NCI-H1105 (cell line): ENCODE results near the gene SPTB.

Experiments
- DNase-seq: peaks from one replicate; lab custom pipeline; 2025; lab: John Stamatoyannopoulos, UW

SPTB gene

DNA sequence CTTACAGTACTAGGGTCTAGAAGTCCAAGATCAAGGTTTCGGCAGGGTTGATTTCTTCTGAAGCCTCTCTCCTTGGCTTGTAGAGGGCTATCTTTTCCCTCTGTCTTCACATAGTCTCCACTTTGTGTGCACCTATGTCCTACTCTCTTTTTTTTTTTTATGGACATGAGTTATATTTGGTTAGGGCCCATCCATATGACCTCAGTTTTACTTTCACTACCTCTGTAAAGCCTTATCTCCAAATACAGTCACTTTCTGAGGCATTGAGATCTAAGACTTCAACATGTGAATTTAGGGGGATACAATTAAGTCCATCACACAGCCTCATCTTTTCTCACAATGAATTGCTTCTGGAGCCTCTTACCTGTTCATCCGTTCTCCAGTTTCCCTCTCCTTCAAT lies 5.9 kb upstream of the SPTB start:
- DNase-seq, result no peak

GRCh38 chr14:64880221-64881121 lies 764 bp upstream of the SPTB start:
- peak; percentile 71 for DNase-seq

- DNase-seq, result peak; percentile 70
Observed at GRCh38 chr14:64878837-64879634, 671 bp downstream of the SPTB start.

- no peak for DNase-seq
Observed at GRCh38 chr14:64877846-64878245, 1.9 kb downstream of the SPTB start.

- DNase-seq, result no peak
Observed at GRCh38 chr14:64875350-64875749, 4.4 kb downstream of the SPTB start.

DNA sequence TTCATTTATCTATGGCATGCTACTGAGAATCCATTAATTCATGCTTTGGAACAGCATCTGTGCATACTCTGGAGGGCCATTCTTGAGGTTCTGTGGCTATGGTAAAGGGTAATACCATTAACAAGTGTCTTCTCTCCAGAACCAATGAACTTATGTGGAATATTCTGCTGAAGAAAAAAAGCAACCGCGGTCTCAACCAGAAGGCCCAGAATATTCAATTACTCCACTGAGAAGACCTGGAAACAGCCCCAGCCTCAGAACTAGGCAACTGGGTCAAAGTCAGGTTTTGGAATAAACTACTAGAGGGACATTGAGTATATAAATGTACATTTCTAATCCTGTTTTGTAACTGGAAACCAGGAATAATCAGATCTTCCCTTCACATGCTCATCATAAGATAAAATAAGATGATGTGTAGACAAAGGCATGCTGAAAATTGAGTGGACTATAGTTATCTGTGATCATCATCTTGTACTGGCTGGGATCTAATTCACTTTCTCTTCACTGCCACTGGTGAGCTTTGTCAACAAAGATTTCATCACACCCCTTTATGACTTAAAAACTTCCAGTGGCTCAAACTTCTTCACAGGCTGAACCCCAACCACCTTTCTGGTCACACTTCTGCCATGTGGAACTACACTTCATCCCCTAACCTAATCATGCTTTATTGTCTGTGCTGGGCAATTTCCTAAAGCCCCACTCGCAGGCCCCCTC lies 6.0 kb downstream of the SPTB start:
- DNase-seq, result no peak

GRCh38 chr14:64871344-64871743 lies 8.4 kb downstream of the SPTB start:
- DNase-seq, result no peak

GRCh38 chr14:64870160-64870559 lies 9.5 kb downstream of the SPTB start:
- no peak for DNase-seq

DNA sequence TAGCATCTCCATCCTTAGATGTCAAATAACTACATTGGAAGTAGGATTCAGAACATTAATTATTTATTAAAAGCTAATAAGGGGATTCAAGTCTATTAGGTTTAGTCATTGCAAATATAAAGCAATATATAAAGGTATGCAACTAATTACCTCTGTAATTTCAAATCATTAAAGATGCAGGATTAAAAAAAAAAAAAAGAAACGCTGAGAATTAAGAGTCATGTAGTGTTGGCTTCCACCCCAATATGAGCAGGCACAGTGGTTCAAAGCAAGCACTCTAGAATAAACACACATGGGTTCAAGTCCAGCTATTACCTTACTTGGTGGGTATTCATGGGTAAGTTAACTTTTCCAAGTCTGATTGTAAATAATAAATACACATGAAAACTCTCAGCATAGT lies 10.9 kb downstream of the SPTB start:
- no peak for DNase-seq

DNA sequence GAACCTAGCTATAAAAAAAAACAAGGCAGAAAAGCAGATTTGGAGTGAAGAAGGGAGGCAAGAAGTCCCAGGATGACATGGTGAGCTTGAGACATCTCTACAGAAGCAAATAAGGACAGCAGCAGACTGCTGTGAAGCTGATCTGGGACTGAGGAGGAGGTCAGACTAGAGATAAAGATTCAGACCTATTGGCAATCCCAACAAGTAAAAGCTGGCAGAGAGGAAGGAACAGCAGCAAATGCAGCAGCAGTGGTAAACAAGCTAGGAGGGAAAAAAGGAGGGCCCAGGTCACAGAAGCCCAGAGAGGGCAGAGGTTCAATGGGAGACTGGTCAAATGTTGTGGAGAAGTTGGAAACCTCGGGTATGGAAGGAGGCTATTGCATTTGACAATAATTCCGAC lies 11.3 kb downstream of the SPTB start:
- no peak for DNase-seq

GRCh38 chr14:64867182-64867581 lies 12.5 kb downstream of the SPTB start:
- no peak for DNase-seq

GRCh38 chr14:64865992-64866391 lies 13.7 kb downstream of the SPTB start:
- DNase-seq, result no peak

- no peak for DNase-seq
Observed at GRCh38 chr14:64865109-64865508, 14.6 kb downstream of the SPTB start.

DNA sequence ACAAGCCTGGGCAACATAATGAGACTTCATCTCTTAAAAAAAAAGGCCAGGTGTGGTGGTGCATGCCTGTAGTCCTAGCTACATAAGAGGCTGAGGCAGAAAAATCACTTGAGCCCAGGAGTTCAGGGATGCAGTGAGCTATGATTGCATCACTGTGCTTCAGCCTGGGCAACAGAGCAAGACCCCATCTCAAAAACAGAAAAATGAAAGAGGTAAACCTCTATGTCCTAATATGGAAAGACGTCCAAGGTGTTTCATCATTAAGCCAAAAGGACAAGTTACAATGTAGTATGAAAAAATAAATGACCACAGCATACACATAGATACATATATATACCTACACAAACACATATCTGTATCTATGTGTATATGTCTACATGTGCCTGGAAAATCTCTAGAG lies 15.4 kb downstream of the SPTB start:
- no peak for DNase-seq

DNA sequence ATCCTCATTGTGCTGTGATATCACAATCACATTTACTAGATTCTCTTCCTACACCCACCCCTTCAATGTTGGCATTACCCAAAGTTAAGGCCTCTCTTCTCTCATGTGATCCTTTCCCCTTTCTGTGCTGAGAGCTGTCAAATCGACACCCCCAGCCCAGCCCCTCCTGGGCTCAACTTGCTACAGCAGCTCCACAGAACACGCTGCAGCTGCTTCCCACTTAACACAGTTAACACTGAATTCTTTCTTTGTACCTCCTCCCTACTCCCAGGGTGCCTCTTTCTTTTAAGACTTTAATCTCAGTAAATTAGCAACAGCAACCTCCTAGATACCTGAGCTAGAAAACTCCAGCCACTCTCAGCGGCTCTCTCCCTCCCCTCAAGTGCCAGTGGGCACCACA lies 17.8 kb downstream of the SPTB start:
- DNase-seq, result no peak

DNA sequence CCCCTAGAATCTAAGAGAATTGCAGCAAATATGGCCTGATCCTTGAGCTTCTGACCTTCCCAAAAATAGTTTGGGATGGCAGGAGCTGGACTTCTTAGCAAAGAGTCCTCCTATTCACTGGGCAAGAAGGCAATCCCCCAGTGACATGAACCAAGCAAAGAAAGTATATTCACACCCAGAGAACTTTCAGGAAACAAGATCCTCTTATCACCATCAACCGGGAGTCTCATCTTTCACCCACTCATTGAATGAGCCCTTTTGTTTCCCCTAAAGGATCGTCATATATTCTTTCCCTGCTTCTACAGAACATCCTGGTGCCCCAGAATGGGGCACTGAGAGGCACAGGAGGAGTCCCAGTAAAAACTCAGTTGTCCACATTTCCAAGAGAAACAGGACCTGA lies 19.7 kb downstream of the SPTB start:
- no peak for DNase-seq

DNA sequence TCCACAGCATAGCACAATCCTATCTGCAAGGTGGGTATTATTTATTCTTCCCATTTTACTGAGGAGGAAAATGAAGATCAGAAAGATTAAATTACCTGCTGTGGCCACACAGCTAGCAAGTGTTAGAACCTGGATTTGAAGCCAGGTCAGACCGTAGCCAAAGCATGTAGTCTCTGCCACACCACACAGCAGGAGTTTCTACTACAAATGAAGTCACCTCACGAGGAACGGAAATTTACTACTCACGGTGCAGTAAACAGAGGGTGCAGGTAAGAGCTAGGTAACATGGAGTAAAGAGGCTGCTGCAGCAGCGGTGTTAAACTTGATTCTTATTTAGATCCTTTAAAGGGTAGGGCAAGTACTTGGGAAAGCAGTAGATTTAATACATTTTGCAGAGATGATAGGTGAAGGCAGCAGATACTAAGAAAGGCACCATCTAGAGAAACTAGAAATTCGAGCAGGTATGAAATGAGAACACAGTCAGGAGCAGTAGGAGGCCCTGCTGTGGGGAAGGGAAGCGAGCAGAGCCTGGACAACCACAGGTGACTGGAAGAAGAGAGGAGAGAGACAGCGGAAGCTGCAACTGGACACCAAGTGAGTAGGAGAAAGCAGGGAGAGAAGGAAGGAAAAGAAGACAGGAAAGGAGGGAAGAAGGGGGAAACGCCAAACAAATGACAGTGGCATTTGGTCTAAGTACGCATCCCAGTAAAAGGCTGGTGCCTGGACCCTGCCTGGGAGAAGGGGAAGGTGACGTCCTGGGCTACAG lies 21.5 kb downstream of the SPTB start:
- DNase-seq, result no peak

DNA sequence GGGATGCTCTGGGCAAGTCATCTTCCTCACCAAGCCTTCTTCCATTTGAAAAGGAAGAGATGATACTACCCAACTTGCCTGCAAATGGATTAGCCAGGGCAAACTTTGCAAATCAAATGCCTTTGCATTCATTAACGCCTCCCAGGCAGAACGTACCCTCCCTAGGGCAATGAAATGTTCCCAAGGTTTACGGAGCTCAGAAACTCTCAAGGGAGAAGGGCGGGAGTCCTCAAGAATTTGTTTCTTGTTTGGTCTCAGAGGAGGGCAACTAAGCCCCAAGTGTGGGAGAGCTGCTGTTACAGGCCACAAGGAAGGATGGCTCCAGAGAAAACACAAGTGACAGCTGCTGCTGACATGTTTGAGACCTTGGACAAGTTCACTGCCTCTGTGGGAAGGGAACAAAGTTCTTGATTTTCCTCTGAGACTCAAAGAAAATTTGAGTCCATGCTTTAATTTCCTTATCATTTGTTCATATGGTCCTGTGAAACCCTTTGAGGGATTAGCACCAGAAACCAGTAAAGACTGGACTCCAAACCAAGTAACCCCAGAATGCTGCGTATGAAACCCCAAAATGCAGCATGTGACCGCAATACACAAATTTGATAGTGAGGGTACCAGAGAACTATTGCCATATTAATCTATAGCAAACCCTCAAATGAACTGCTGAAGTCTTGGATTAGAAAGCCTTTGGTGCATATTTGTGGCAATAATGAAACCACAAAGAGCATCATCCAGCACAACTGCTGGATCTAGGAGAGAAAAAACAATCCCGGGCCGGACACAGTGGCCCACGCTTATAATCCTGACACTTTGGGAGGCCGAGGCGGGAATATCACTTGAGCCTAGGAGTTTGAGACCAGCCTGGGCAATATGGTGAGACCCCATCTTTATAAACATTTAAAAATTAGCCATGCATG lies 22.9 kb downstream of the SPTB start:
- no peak for DNase-seq

DNA sequence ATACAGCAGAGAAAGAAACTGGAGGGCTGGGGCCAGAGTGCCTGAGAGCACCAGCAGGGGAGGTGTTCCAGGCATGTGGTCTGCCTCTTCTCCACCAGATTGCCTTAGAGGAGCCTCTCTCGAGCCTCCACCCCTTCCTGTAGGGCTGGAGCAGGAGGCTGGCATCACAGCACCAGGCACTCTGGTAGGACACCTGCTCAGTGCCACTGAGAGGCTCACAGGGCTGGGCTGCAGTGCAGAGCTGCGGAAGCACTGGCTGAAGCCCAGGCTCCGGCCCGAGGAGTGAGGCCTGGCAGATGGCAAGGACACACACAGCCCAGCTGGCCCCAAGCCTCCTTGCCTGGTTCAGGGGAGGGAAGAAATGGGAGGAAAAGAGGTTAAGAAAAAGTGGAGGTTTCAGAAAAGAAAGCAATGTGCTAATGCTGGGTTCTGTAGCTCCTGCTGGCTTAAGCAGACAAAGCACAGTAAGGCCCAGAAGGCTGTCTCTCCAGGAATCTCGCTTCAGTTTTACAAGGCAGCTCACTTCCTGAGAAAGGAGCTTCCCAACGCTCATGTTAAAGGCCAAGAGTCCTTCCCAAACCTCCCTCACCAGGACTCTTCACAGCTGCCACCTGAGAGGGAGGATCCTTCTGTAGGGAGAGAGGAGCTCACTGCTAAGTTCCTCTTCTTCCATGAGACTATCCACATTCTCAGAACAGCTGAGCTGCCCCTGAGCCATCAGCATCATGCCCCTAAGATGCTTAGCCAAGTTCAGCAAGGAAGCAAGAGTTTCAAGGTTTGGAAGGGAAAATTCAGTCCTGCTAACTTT lies 23.8 kb downstream of the SPTB start:
- DNase-seq, result no peak
